A549 (cell line): Measurements from ENCODE around the gene PRRG2. TPM values are rescaled to one million over a fixed set of nuclear protein-coding genes. Genes with fewer than 3 reads are reported as not detected.

ENCODE experiments used
- ATAC-seq, 2 experiments: fragments of 200-7000 bp in 1 of 2; fragments of >200 bp in 1 of 2; cut with Nextera tagmentation in 1 of 2; cut with Tn5 transposase in 1 of 2; 3 replicates each; pipeline versions ENCODE4 v1.8.0 to v1.9.1; 2018 to 2020; ENCODE audit warnings: mild to moderate bottlenecking in 1 of 2, moderate library complexity in 1 of 2
- CTCF ChIA-PET: fragments of 300-600 bp; sonication (Branson Sonifier 250); formaldehyde crosslinking; extraction: SDS; loops from one replicate; lab custom pipeline; 2021; ENCODE audit warnings: antibody characterized with exemption, inconsistent platforms; lab: Yijun Ruan, JAX
- POLR2A ChIA-PET: fragments of 350-600 bp; formaldehyde crosslinking; extraction: SDS; loops from one replicate; lab custom pipeline; 2021; ENCODE audit warnings: antibody characterized with exemption, inconsistent platforms; lab: Yijun Ruan, JAX
- DNase-seq, 2 experiments: peaks; one replicate each; pipeline versions ENCODE4 v3.0.0 to v3.0.0-alpha.2; 2011 to 2016; ENCODE audit warnings: low read depth in 1 of 2, low spot score in 1 of 2
- FAIRE-seq: peaks from 2 replicates; lab custom pipeline; 2011; peaks lifted over from hg19 to GRCh38; lab: Jason Lieb, UNC
- H3K27ac ChIP-seq, 2 experiments: fragments of >200 bp; sonication (Bioruptor Twin); formaldehyde crosslinking; 3 replicates each; pipeline ENCODE4 v1.5.1; 2016 to 2017
- H3K4me1 ChIP-seq: fragments of >200 bp; sonication (Bioruptor Twin); formaldehyde crosslinking; 3 replicates; pipeline ENCODE4 v1.6.1; 2016
- H3K4me2 ChIP-seq: fragments of >200 bp; sonication (Bioruptor Twin); formaldehyde crosslinking; 3 replicates; pipeline ENCODE4 v1.6.1; 2016
- H3K4me3 ChIP-seq: fragments of >200 bp; sonication (Bioruptor Twin); formaldehyde crosslinking; 3 replicates; pipeline ENCODE4 v1.5.1; 2016
- H3K9me3 ChIP-seq: fragments of >200 bp; sonication (Bioruptor Twin); formaldehyde crosslinking; 3 replicates; pipeline ENCODE4 v1.6.1; 2016
- CBX2 ChIP-seq: fragments of 200-600 bp; sonication (generic); IDR thresholded peaks from 2 replicates; pipeline ENCODE4 v1.6.1; 2016; ENCODE audit warnings: low read depth, mild to moderate bottlenecking, borderline replicate concordance
- CBX8 ChIP-seq: fragments of 200-600 bp; sonication (generic); IDR thresholded peaks from 2 replicates; pipeline ENCODE4 v1.6.1; 2016
- CEBPB ChIP-seq, 2 experiments: fragments of >200 bp in 1 of 2; sonication (Bioruptor Twin) in 1 of 2; formaldehyde crosslinking in 1 of 2; IDR thresholded peaks; 2 replicates each; pipeline ENCODE4 v1.6.1; 2012 to 2016
- CHD2 ChIP-seq: fragments of 150-350 bp; IDR thresholded peaks from 2 replicates; pipeline ENCODE4 v1.6.1; 2014; ENCODE audit warnings: low read length; ENCODE audit not compliant: partially characterized antibody
- EHF ChIP-seq: fragments of 250-450 bp; sonication (Bioruptor Pico); IDR thresholded peaks from 2 replicates; pipeline ENCODE4 v1.5.0; 2020; ENCODE audit warnings: mild to moderate bottlenecking
- EP300 ChIP-seq, 2 experiments: fragments of >200 bp; sonication (Bioruptor Twin); formaldehyde crosslinking; IDR thresholded peaks; 2 replicates in 1 of 2; 3 replicates in 1 of 2; pipeline ENCODE4 v1.6.1; 2016 to 2017
- GATA3 ChIP-seq: IDR thresholded peaks from 2 replicates; pipeline ENCODE4 v1.6.1; 2012; ENCODE audit warnings: borderline replicate concordance
- HDAC2 ChIP-seq: fragments of 200-600 bp; sonication (generic); IDR thresholded peaks from 2 replicates; pipeline ENCODE4 v1.6.1; 2016
- HOXB13 ChIP-seq: fragments of 250-450 bp; sonication (Bioruptor Pico); IDR thresholded peaks from 2 replicates; pipeline ENCODE4 v1.5.0; 2020; ENCODE audit warnings: low read depth, mild to moderate bottlenecking, moderate library complexity
- HOXB5 ChIP-seq: fragments of 250-450 bp; sonication (Bioruptor Pico); IDR thresholded peaks from 2 replicates; pipeline ENCODE4 v1.5.0; 2020; ENCODE audit warnings: mild to moderate bottlenecking, moderate library complexity
- KDM1A ChIP-seq: fragments of 200-600 bp; sonication (generic); IDR thresholded peaks from 2 replicates; pipeline ENCODE4 v1.6.1; 2016; ENCODE audit warnings: low read depth, mild to moderate bottlenecking
- MAZ ChIP-seq: fragments of 150-350 bp; IDR thresholded peaks from 2 replicates; pipeline ENCODE4 v1.6.1; 2014; ENCODE audit warnings: antibody characterized with exemption, low read depth, low read length, borderline replicate concordance
- PHF8 ChIP-seq: fragments of 200-600 bp; sonication (generic); IDR thresholded peaks from 2 replicates; pipeline ENCODE4 v1.6.1; 2016; ENCODE audit warnings: low read depth, mild to moderate bottlenecking, antibody characterized with exemption, moderate library complexity, borderline replicate concordance
- POLR2A ChIP-seq: IDR thresholded peaks from 2 replicates; pipeline ENCODE4 v1.6.1; 2012; ENCODE audit warnings: mild to moderate bottlenecking, low read length
- POLR2AphosphoS2 ChIP-seq: conservative IDR thresholded peaks from 2 replicates; pipeline ENCODE4 v1.6.1; 2012; ENCODE audit warnings: low read length, improper control_type of control experiment, inconsistent platforms
- RARB ChIP-seq: fragments of 250-450 bp; sonication (Bioruptor Pico); IDR thresholded peaks from 2 replicates; pipeline ENCODE4 v1.8.0; 2021; ENCODE audit warnings: mild to moderate bottlenecking, moderate library complexity
- RCOR1 ChIP-seq: fragments of 150-350 bp; IDR thresholded peaks from 2 replicates; pipeline ENCODE4 v1.6.1; 2014; ENCODE audit warnings: antibody characterized with exemption, low read length, low read depth
- RFX5 ChIP-seq: fragments of 450-650 bp; IDR thresholded peaks from 2 replicates; pipeline ENCODE4 v1.7.1; 2014; ENCODE audit warnings: antibody characterized with exemption, mild to moderate bottlenecking, moderate library complexity
- SMC3 ChIP-seq: fragments of >200 bp; sonication (Bioruptor Twin); formaldehyde crosslinking; IDR thresholded peaks from 3 replicates; pipeline ENCODE4 v1.6.1; 2018; ENCODE audit warnings: inconsistent platforms
- TFCP2L1 ChIP-seq: fragments of 250-450 bp; sonication (Bioruptor Pico); IDR thresholded peaks from 2 replicates; pipeline ENCODE4 v1.5.0; 2021; ENCODE audit warnings: mild to moderate bottlenecking
- TP53 ChIP-seq: fragments of 250-450 bp; sonication (Bioruptor Pico); IDR thresholded peaks from 2 replicates; pipeline ENCODE4 v1.5.0; 2021; ENCODE audit warnings: mild to moderate bottlenecking, moderate library complexity
- ZC3H11A ChIP-seq: fragments of 450-650 bp; IDR thresholded peaks from 2 replicates; pipeline ENCODE4 v1.6.1; 2014; ENCODE audit warnings: antibody characterized with exemption, mild to moderate bottlenecking
- WGBS: methylation state at CpG from one replicate; pipeline ENCODE4 v1.1.6; 2017; ENCODE audit errors: missing lambda C conversion rate; 5-methylcytosine and 5-hydroxymethylcytosine counted together
- polyA plus RNA-seq, 4 experiments: library from polyadenylated mRNA; depleted of rRNA in 3 of 4; stranded (reverse); fragments of >200 nt; fragmentation: RNase III in 1 of 4; extraction: RNeasy Plus Mini Kit Qiagen cat#74134 plus additional on column Dnase treatment in 1 of 4; gene quantifications; 2 replicates in 3 of 4; 3 replicates in 1 of 4; pipeline ENCODE4 v1.2.3, GENCODE V29; 2011 to 2017
- TF ChIP-seq, protein P1 (sequence below): fragments of >200 bp; sonication (Bioruptor Twin); formaldehyde crosslinking; IDR thresholded peaks from 3 replicates; pipeline ENCODE4 v1.5.1; 2016
- TF ChIP-seq, protein P2 (sequence below): fragments of >200 bp; sonication (Bioruptor Twin); formaldehyde crosslinking; IDR thresholded peaks from 2 replicates; pipeline ENCODE4 v1.6.1; 2016
- TF ChIP-seq, protein P3 (sequence below): IDR thresholded peaks from 2 replicates; pipeline ENCODE4 v1.6.1; 2012

Gene PRRG2
- polyA plus RNA-seq, 2 of the 4 experiments (the other 2 are of a cell fraction) = 0.53 to 1.0 TPM

DNA sequence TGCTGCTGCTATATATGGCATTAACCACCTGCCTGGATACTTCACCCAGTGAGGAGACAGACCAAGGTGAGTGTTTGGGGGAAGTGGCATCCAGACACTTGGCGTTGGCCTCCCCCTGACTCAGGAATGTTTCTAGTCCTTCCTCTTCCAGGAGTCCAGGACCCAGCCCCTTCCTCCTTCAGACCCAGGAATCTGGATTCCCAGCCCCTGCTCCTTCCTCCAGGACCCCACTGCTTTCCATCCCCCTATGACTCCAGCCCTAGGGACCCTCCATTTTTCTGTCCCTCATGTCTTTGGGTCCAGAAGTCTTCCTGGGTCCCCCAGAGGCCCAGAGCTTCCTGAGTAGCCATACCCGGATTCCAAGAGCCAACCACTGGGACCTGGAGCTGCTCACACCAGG, 2.1 kb downstream of the PRRG2 start:
- H3K4me2 ChIP-seq = no peak overlapping the region
- POLR2A ChIA-PET = interaction anchor here (0.5 kb wide), 1 partner anchor 65 kb away, joined by 5 read pairs; no protein-coding TSS in a partner anchor
- no peak overlapping the region for H3K4me3 ChIP-seq
- FAIRE-seq (no peak), ATAC-seq (no peak), DNase-seq (no peak)
- 0 out of 6 replicates have a peak overlapping the region, but pooled peaks of 1 of the 2 experiments have one; percentile 15 for H3K27ac ChIP-seq
- H3K9me3 ChIP-seq = no peaks in the 10 kb centered on the region
- peaks cover 8% of the 10 kb centered on the region; the same call in 2 of the 3 replicates for H3K4me1 ChIP-seq
- 12% methylated on average over 2 of the region's 2 CpGs for WGBS
- CTCF ChIA-PET = interaction anchor here (0.6 to 16.1 kb wide), 5 partner anchors 10 to 110 kb away, joined by 3 to 426 read pairs (median 3); no protein-coding TSS in a partner anchor
- no peak for TF ChIP-seq TFCP2L1 (CRISPR knock-in tag)
- TF ChIP-seq, protein P1, sequence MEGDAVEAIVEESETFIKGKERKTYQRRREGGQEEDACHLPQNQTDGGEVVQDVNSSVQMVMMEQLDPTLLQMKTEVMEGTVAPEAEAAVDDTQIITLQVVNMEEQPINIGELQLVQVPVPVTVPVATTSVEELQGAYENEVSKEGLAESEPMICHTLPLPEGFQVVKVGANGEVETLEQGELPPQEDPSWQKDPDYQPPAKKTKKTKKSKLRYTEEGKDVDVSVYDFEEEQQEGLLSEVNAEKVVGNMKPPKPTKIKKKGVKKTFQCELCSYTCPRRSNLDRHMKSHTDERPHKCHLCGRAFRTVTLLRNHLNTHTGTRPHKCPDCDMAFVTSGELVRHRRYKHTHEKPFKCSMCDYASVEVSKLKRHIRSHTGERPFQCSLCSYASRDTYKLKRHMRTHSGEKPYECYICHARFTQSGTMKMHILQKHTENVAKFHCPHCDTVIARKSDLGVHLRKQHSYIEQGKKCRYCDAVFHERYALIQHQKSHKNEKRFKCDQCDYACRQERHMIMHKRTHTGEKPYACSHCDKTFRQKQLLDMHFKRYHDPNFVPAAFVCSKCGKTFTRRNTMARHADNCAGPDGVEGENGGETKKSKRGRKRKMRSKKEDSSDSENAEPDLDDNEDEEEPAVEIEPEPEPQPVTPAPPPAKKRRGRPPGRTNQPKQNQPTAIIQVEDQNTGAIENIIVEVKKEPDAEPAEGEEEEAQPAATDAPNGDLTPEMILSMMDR = no peak
- TF ChIP-seq, protein P2, sequence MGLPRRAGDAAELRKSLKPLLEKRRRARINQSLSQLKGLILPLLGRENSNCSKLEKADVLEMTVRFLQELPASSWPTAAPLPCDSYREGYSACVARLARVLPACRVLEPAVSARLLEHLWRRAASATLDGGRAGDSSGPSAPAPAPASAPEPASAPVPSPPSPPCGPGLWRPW = no peak
- TF ChIP-seq CHD2 = no peak
- TF ChIP-seq CEBPB (IDR thresholded peaks at IDR 0.05) = no peak
- TF ChIP-seq HOXB5 = no peak
- TF ChIP-seq, protein P3, sequence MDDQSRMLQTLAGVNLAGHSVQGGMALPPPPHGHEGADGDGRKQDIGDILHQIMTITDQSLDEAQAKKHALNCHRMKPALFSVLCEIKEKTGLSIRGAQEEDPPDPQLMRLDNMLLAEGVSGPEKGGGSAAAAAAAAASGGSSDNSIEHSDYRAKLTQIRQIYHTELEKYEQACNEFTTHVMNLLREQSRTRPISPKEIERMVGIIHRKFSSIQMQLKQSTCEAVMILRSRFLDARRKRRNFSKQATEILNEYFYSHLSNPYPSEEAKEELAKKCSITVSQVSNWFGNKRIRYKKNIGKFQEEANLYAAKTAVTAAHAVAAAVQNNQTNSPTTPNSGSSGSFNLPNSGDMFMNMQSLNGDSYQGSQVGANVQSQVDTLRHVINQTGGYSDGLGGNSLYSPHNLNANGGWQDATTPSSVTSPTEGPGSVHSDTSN = no peak
- no peak for TF ChIP-seq HOXB13
- no peak for TF ChIP-seq EHF (CRISPR knock-in tag)
- no peak for TF ChIP-seq TP53 (CRISPR knock-in tag)
- TF ChIP-seq HDAC2 = no peak
- no peak for TF ChIP-seq POLR2AphosphoS2
- no peak for TF ChIP-seq RARB (CRISPR knock-in tag)
- no peak for TF ChIP-seq SMC3
- TF ChIP-seq CBX8 = no peak

DNA sequence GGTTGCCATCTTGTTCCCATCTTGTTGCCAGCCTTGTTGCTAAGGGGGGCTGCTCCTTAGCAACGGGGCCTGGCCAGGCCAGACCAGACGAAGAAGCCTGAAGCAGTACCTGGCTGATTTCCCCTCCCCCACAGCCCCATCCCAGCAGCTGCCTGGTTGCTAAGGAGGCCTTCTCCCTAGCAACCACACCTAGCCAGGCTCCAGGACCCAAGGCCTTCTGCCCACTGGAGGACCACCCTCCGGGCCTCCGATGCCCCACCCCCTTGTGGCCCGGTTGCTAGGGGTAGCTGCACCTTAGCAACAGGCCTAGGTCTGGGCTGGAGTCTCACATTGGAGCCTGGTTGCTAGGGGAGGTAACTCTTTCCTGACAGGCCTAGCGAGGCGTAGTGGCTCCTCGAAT, 3.9 kb downstream of the PRRG2 start:
- ATAC-seq (no peak), DNase-seq (no peak), FAIRE-seq (no peak)
- Histone ChIP-seq H3K9me3 (no peaks in the 10 kb centered on the region), H3K4me2 (no peak overlapping the region), H3K4me3 (no peak overlapping the region), H3K27ac (no peak overlapping the region), H3K4me1 (peaks cover 4% of the 10 kb centered on the region; the same call in 1 of the 3 replicates)
- WGBS = 75% methylated on average over 8 of the region's 8 CpGs
- CTCF ChIA-PET = interaction anchor here (0.9 to 3.7 kb wide), 4 partner anchors 15 to 87 kb away, joined by 6 to 24 read pairs (median 8); no protein-coding TSS in a partner anchor
- POLR2A ChIA-PET = no interaction called here
- TF ChIP-seq PHF8 (no peak), CEBPB (IDR thresholded peaks at IDR 0.05) (no peak), EHF (CRISPR knock-in tag) (no peak), RFX5 (no peak), GATA3 (no peak), ZC3H11A (no peak), KDM1A (no peak), POLR2A (no peak), MAZ (no peak), CBX2 (no peak), RCOR1 (no peak), EP300 (IDR thresholded peaks at IDR 0.05) (no peak)
- TF ChIP-seq, protein P1 = no peak
